ENCODE results near the gene TMEM18. TPM values are rescaled to one million over a fixed set of nuclear protein-coding genes. Genes with fewer than 3 reads are reported as not detected.

The TMEM18 gene
- total RNA-seq, 2 donors from 2014 or later = 16.4 to 19.6 TPM

- H3K4me3 ChIP-seq = no peak overlapping the region
- H3K4me1 ChIP-seq = no peaks in the 10 kb centered on the region
- intact Hi-C loops (cut with DNase I) = no loop called here
- TF ChIP-seq CTCF (IDR thresholded peaks at IDR 0.05) = no peak
- no peak for DNase-seq
- H3K27me3 ChIP-seq = no peaks in the 10 kb centered on the region
- no peaks in the 10 kb centered on the region for H3K36me3 ChIP-seq
- H3K27ac ChIP-seq = no peak overlapping the region
- H3K9me3 ChIP-seq = no peaks in the 10 kb centered on the region
- no peak overlapping the region for H3K9ac ChIP-seq (ENCODE audit: low read depth in 2 of 2, low read length in 2 of 2)
These were observed 42.5 kb upstream of the TMEM18 start for GRCh38 chr2:719734-720133.

GRCh38 chr2:719191-719590 lies 42.0 kb upstream of the TMEM18 start:
- H3K4me3 ChIP-seq = no peak overlapping the region
- no peaks in the 10 kb centered on the region for H3K36me3 ChIP-seq
- no peak for TF ChIP-seq CTCF (IDR thresholded peaks at IDR 0.05)
- no peaks in the 10 kb centered on the region for H3K27me3 ChIP-seq
- H3K9ac ChIP-seq (ENCODE audit: low read depth in 2 of 2, low read length in 2 of 2) = no peak overlapping the region
- H3K9me3 ChIP-seq = no peaks in the 10 kb centered on the region
- no peak for DNase-seq
- H3K4me1 ChIP-seq = no peaks in the 10 kb centered on the region
- no peak overlapping the region for H3K27ac ChIP-seq
- intact Hi-C loops (cut with DNase I) = no loop called here

- Histone ChIP-seq H3K4me1 (no peaks in the 10 kb centered on the region), H3K27ac (no peak overlapping the region), H3K4me3 (no peak overlapping the region), H3K36me3 (no peaks in the 10 kb centered on the region), H3K27me3 (no peaks in the 10 kb centered on the region), H3K9ac (ENCODE audit: low read depth in 2 of 2, low read length in 2 of 2) (no peak overlapping the region), H3K9me3 (no peaks in the 10 kb centered on the region)
- intact Hi-C loops (cut with DNase I) = no loop called here
- DNase-seq = no peak
- no peak for TF ChIP-seq CTCF (IDR thresholded peaks at IDR 0.05)
These were observed 40.5 kb upstream of the TMEM18 start for GRCh38 chr2:717661-718060.

- no peaks in the 10 kb centered on the region for H3K4me1 ChIP-seq
- intact Hi-C loops (cut with DNase I) = no loop called here
These were observed 38.8 kb upstream of the TMEM18 start for GRCh38 chr2:715854-716560.

GRCh38 chr2:715038-715437 lies 37.8 kb upstream of the TMEM18 start:
- intact Hi-C loops (cut with DNase I) = no loop called here

More at GRCh38 chr2:715854-716560, 38.8 kb upstream of the TMEM18 start:
- no peaks in the 10 kb centered on the region for H3K9me3 ChIP-seq
- H3K27me3 ChIP-seq = no peaks in the 10 kb centered on the region
- H3K9ac ChIP-seq (ENCODE audit: low read depth in 2 of 2, low read length in 2 of 2) = no peak overlapping the region
- no peaks in the 10 kb centered on the region for H3K36me3 ChIP-seq
- H3K4me3 ChIP-seq = no peak overlapping the region
- no peak for TF ChIP-seq CTCF (IDR thresholded peaks at IDR 0.05)
- no peak overlapping the region for H3K27ac ChIP-seq
- no peak for DNase-seq

More at GRCh38 chr2:715038-715437, 37.8 kb upstream of the TMEM18 start:
- no peak for TF ChIP-seq CTCF (IDR thresholded peaks at IDR 0.05)
- no peak overlapping the region for H3K4me3 ChIP-seq
- H3K9me3 ChIP-seq = no peaks in the 10 kb centered on the region
- no peak for DNase-seq
- H3K36me3 ChIP-seq = no peaks in the 10 kb centered on the region
- no peaks in the 10 kb centered on the region for H3K27me3 ChIP-seq
- H3K4me1 ChIP-seq = no peaks in the 10 kb centered on the region
- H3K9ac ChIP-seq (ENCODE audit: low read depth in 2 of 2, low read length in 2 of 2) = no peak overlapping the region
- H3K27ac ChIP-seq = no peak overlapping the region

Data from colonic mucosa (tissue), 4 donors.